Kidney (tissue), 14 donors: ENCODE results near the gene PPARA. TPM values are rescaled to one million over a fixed set of nuclear protein-coding genes. Genes with fewer than 3 reads are reported as not detected.
A peak's percentile ranks its signal among the peaks of the same experiment; 100 is the strongest.

ENCODE experiments used
- DNase-seq, 5 donors: peaks; one replicate each; pipeline ENCODE4 v3.0.0-alpha.2; 2013 to 2020
- FAIRE-seq: peaks from 2 replicates; lab custom pipeline; 2012; peaks lifted over from hg19 to GRCh38; lab: Jason Lieb, UNC
- H3K27ac ChIP-seq, 2 donors: one replicate each; pipeline ENCODE4 v1.7.0; 2013; ENCODE audit warnings: low read depth in 2 of 2, low read length in 2 of 2, inconsistent platforms in 1 of 2
- H3K27me3 ChIP-seq: one replicate; pipeline ENCODE4 v1.7.1; 2013; ENCODE audit warnings: low read length, inconsistent platforms; ENCODE audit not compliant: control insufficient read depth, insufficient read depth
- H3K36me3 ChIP-seq, 3 donors: one replicate each; pipeline versions ENCODE4 v1.7.0 to v1.7.1; 2013; ENCODE audit warnings: low read length in 3 of 3, control low read depth in 1 of 3, inconsistent platforms in 1 of 3; ENCODE audit not compliant: insufficient read depth in 3 of 3, control insufficient read depth in 2 of 3
- H3K4me1 ChIP-seq, 3 donors: one replicate each; pipeline versions ENCODE4 v1.7.0 to v1.7.1; 2013; ENCODE audit warnings: low read length in 3 of 3, inconsistent platforms in 1 of 3, low read depth in 1 of 3; ENCODE audit not compliant: control insufficient read depth in 2 of 3, insufficient read depth in 2 of 3
- H3K4me3 ChIP-seq, 3 donors: one replicate each; pipeline versions ENCODE4 v1.7.0 to v1.8.1; 2013; ENCODE audit warnings: low read length in 3 of 3, control low read depth in 1 of 3, inconsistent platforms in 1 of 3
- H3K9ac ChIP-seq, 3 donors: one replicate each; pipeline versions ENCODE4 v1.7.0 to v1.7.1; 2013; ENCODE audit warnings: low read length in 3 of 3, control low read depth in 1 of 3, inconsistent platforms in 1 of 3
- H3K9me3 ChIP-seq, 3 donors: one replicate each; pipeline versions ENCODE4 v1.7.0 to v1.7.1; 2013; ENCODE audit warnings: low read length in 3 of 3, control low read depth in 1 of 3, inconsistent platforms in 1 of 3; ENCODE audit not compliant: control insufficient read depth in 2 of 3, insufficient read depth in 1 of 3
- intact Hi-C: fragments of 100-400 bp; cut with DNase I; formaldehyde crosslinking; loops from one replicate; pipeline ENCODE4 v1.11.1; 2022
- polyA plus RNA-seq: library from polyadenylated mRNA; stranded (reverse); fragments of 350-450 nt; fragmentation: Illumina TruSeq; extraction: RNeasy Lipid Tissue Mini Kit (QIAGEN cat#74804); gene quantifications from one replicate; pipeline ENCODE4 v1.2.3, GENCODE V29; 2014; ENCODE audit warnings: low read depth, low replicate concordance; ENCODE audit not compliant: insufficient read depth
- total RNA-seq: library from RNA; stranded (reverse); fragmentation: NEBNext Ultra II Directional; extraction: Animal tissue kit (Norgen Biotek cat#: 25700); gene quantifications from one replicate; pipeline ENCODE4 v1.2.1, GENCODE V29; 2021
- TF ChIP-seq, protein P1 (sequence below): IDR thresholded peaks from 3 replicates; pipeline ENCODE4 v1.5.1; 2012; ENCODE audit warnings: mild to moderate bottlenecking, moderate library complexity, borderline replicate concordance; ENCODE audit not compliant: insufficient read depth; ENCODE audit errors: extremely low read depth
- donor health status: control.
- donor health status: control.
- donor health status: control.
- donor health status: control.
- donor health status: control.
- donor health status: DM: yes; HTN: yes; CAD: no.
- donor health status: Normal renal cell carcinoma (clear cell type).

PPARA gene
- total and polyA plus RNA-seq, 2 donors from 2014 or later: 15.8 to 36.8 TPM

DNA sequence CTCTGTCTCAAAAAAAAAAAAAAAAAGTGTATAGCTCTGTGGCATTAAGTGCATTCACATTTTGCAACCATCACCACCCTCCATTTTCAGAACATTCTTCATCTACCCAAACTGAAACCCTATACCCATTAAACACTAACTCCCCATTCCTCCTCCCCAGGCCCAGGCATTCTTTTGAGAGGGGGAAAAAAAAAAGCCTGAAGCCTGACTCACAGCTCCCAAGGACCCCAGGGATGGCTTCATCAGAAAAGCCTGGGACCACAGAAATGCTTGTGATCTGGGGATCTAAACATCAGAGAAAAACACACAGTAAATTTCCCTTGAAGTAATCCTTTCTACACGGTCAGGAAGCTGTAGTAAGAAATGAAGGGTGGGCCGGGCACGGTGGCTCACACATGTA is 135.7 kb downstream of the PPARA start:
- H3K4me1 ChIP-seq: peaks cover 0 to 13% (median 0%) of the 10 kb centered on the region in 3 donors
- no peak overlapping the region for H3K4me3 ChIP-seq
- FAIRE-seq (no peak), DNase-seq (no peak)
- H3K9ac ChIP-seq: no peak overlapping the region
- no peak overlapping the region for H3K27ac ChIP-seq
- H3K9me3 ChIP-seq: no peaks in the 10 kb centered on the region
- no peaks in the 10 kb centered on the region for H3K27me3 ChIP-seq
- TF ChIP-seq, protein P1, sequence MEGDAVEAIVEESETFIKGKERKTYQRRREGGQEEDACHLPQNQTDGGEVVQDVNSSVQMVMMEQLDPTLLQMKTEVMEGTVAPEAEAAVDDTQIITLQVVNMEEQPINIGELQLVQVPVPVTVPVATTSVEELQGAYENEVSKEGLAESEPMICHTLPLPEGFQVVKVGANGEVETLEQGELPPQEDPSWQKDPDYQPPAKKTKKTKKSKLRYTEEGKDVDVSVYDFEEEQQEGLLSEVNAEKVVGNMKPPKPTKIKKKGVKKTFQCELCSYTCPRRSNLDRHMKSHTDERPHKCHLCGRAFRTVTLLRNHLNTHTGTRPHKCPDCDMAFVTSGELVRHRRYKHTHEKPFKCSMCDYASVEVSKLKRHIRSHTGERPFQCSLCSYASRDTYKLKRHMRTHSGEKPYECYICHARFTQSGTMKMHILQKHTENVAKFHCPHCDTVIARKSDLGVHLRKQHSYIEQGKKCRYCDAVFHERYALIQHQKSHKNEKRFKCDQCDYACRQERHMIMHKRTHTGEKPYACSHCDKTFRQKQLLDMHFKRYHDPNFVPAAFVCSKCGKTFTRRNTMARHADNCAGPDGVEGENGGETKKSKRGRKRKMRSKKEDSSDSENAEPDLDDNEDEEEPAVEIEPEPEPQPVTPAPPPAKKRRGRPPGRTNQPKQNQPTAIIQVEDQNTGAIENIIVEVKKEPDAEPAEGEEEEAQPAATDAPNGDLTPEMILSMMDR: no peak
- H3K36me3 ChIP-seq: peaks cover 4 to 66% (median 30%) of the 10 kb centered on the region in 3 donors
- intact Hi-C loops: no loop called here

DNA sequence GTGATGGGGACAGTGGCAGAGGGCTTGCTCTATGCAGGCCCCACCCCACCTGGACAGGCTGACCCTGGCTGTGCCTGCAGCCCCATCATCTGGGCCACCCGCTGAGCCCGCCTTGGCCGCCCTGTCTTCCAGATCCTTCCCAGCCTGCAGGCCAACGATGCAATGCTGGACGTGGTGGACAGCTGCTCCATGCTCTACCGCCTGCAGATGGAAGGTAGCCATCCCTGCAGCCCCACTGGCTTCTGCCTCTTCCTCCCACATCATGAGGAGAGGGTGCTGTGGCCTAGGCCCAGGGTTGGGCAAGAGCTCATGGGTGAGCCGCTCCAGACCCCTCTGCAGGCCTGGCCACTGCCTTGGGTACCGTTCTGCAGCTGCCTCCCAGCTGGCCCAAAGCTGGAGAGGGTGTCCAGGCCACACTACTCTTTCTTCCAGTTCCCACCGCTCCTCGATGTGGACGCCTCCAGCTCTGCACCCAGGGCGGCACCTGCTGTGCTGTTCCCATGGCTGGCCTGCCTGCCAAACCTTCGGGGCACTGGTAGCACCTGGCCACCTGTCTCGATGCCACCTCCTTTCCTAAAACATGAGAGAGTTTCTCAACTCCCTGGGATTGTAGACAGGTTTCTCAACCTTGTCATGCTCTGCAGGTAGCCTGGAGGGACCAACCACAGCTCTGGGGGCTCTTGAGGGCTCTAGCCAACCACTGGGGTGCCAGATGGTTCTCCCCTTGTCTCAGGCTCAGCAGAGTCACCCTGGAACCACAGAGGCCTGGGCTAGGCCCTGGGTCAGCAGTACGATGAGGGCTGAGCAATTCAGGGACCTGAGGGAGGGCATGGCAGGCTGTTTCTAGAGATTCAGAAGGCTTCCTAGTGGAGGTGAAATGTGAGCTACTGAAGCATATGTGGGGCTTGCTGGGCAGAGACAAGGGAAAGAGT is 136.9 kb downstream of the PPARA start:
- intact Hi-C loops: no loop called here
- no peak for DNase-seq
- no peak for FAIRE-seq
- Histone ChIP-seq H3K27ac (peak overlapping the region in 1 of 2 donors; percentile 42), H3K27me3 (no peaks in the 10 kb centered on the region), H3K9me3 (no peaks in the 10 kb centered on the region), H3K9ac (no peak overlapping the region), H3K4me3 (no peak overlapping the region), H3K4me1 (peaks cover 0 to 13% (median 0%) of the 10 kb centered on the region in 3 donors), H3K36me3 (peaks cover 4 to 58% (median 24%) of the 10 kb centered on the region in 3 donors)
- TF ChIP-seq, protein P1: no peak

DNA sequence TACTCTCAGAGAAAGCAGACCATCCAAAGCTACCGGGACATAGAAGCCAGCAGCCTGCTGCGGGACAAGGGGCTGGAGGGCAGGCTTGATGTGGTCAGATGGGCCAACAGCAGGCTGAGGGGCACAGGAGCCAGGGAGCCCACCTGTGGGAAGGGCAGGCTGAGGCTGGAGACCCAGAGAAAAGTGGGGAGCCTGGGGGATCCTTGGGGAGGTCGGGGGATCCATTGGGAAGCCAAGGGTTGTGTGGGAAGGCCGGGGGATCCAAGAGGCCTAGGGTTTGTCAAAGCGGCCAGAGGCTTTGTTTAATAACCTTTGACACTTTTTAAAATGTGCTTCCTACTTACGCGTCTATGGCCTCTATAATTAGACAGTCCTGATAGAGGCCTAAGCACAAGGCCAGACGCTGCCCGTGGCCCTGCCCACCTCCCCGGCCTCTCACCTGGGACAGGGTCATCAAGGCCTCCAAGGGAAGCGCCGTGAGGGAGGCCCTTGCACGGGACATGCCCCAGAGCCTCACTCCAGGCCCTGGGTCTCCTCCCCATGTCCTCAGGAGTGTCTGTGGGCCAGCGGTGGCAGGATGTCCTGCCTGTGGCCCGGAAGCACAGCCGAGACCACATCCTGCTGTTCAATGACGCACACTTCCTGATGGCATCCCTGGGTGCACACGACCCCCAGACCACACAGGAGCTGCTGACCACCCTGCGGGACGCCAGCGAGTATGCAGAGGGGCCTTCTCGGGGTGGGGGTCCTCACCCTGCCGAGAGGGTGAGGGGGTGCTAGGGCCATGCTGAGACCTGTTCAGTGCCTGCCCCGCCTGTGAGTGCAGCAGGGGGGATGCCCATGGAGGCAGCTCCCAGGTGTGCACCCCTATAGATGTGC is 137.8 kb downstream of the PPARA start:
- no peak overlapping the region for H3K9ac ChIP-seq
- no peak for DNase-seq
- peak overlapping the region; percentile 22 to 42 for H3K27ac ChIP-seq
- intact Hi-C loops: no loop called here
- no peaks in the 10 kb centered on the region for H3K27me3 ChIP-seq
- H3K9me3 ChIP-seq: no peaks in the 10 kb centered on the region
- peak overlapping the region in 1 of 3 donors; percentile 0 for H3K4me3 ChIP-seq
- H3K36me3 ChIP-seq: peaks cover 4 to 59% (median 21%) of the 10 kb centered on the region in 3 donors
- TF ChIP-seq, protein P1: no peak
- H3K4me1 ChIP-seq: peaks cover 0 to 13% (median 0%) of the 10 kb centered on the region in 3 donors
- FAIRE-seq: no peak
